GM21576 (cell line): ENCODE results near the gene HMGN3.

Experiments
- ATAC-seq: cut with Tn5 transposase; IDR thresholded peaks from one replicate; pipeline ENCODE4 v1.9.1; 2021; ENCODE audit warnings: mild to moderate bottlenecking, moderate library complexity; ENCODE audit not compliant: unreplicated experiment

The HMGN3 gene

GRCh38 chr6:79188107-79188506 is 46.4 kb downstream of the HMGN3 start:
- no peak for ATAC-seq

- ATAC-seq: no peak
Measured at GRCh38 chr6:79186564-79186963, 47.9 kb downstream of the HMGN3 start.

GRCh38 chr6:79184641-79185040 is 49.8 kb downstream of the HMGN3 start:
- ATAC-seq: no peak

GRCh38 chr6:79184086-79184485 is 50.4 kb downstream of the HMGN3 start:
- no peak for ATAC-seq

GRCh38 chr6:79180052-79180451 is 54.4 kb downstream of the HMGN3 start:
- no peak for ATAC-seq

GRCh38 chr6:79173378-79173777 is 61.1 kb downstream of the HMGN3 start:
- ATAC-seq: no peak

GRCh38 chr6:79170959-79171358 is 63.5 kb downstream of the HMGN3 start:
- ATAC-seq: no peak

- ATAC-seq: no peak
Measured at GRCh38 chr6:79170431-79170830, 64.1 kb downstream of the HMGN3 start.

GRCh38 chr6:79168695-79168980 is 65.8 kb downstream of the HMGN3 start:
- ATAC-seq: no peak

GRCh38 chr6:79167931-79168694 is 66.4 kb downstream of the HMGN3 start:
- no peak for ATAC-seq

- no peak for ATAC-seq
Measured at GRCh38 chr6:79159846-79160245, 74.6 kb downstream of the HMGN3 start.

GRCh38 chr6:79158856-79159516 is 75.5 kb downstream of the HMGN3 start:
- ATAC-seq: no peak

GRCh38 chr6:79157961-79158644 is 76.4 kb downstream of the HMGN3 start:
- no peak for ATAC-seq

GRCh38 chr6:79152269-79152737 is 82.2 kb downstream of the HMGN3 start:
- no peak for ATAC-seq
